Choroid plexus epithelial cell (primary cell): ENCODE data around the gene PLCH1.

Source experiments
- DNase-seq: peaks from one replicate; pipeline ENCODE4 v3.0.0-alpha.2; 2010; ENCODE audit warnings: low read depth
- H3K4me3 ChIP-seq: 2 replicates; pipeline ENCODE4 v1.5.1; 2011; ENCODE audit warnings: low read depth, mild to moderate bottlenecking, control low read depth, low read length, moderate library complexity
- CTCF ChIP-seq: conservative IDR thresholded peaks from 2 replicates; pipeline ENCODE4 v1.5.1; 2011; ENCODE audit warnings: low read depth, mild to moderate bottlenecking, control low read depth, inconsistent platforms, low read length, moderate library complexity

Gene PLCH1

GRCh38 chr3:155364492-155364891 lies 380.4 kb downstream of the PLCH1 start:
- DNase-seq, result no peak
- TF ChIP-seq CTCF, result no peak

GRCh38 chr3:155363690-155364070 lies 381.2 kb downstream of the PLCH1 start:
- H3K4me3 ChIP-seq, result no peak overlapping the region
- DNase-seq, result peak; percentile 26
- TF ChIP-seq CTCF, result no peak

More at GRCh38 chr3:155364492-155364891, 380.4 kb downstream of the PLCH1 start:
- H3K4me3 ChIP-seq, result no peak overlapping the region

- TF ChIP-seq CTCF, result no peak
- no peak overlapping the region for H3K4me3 ChIP-seq
- DNase-seq, result peak; percentile 55
Measured at GRCh38 chr3:155362808-155363689, 381.8 kb downstream of the PLCH1 start.

GRCh38 chr3:155360281-155360680 lies 384.6 kb downstream of the PLCH1 start:
- no peak overlapping the region for H3K4me3 ChIP-seq
- TF ChIP-seq CTCF, result no peak
- DNase-seq, result no peak

GRCh38 chr3:155356594-155357370 lies 388.1 kb downstream of the PLCH1 start:
- DNase-seq, result peak; percentile 10
- TF ChIP-seq CTCF, result peak; percentile 43
- H3K4me3 ChIP-seq, result no peak overlapping the region

- no peak overlapping the region for H3K4me3 ChIP-seq
- DNase-seq, result no peak
- no peak for TF ChIP-seq CTCF
Measured at GRCh38 chr3:155354658-155355057, 390.2 kb downstream of the PLCH1 start.
